ENCODE measurements around the gene UBE2G1. TPM values are rescaled to one million over a fixed set of nuclear protein-coding genes. Genes with fewer than 3 reads are reported as not detected.

The UBE2G1 gene
- polyA plus RNA-seq, 4 donors: 62.3 to 72.3 (median 65.4) TPM

GRCh38 chr17:4340914-4341615, 25.4 kb downstream of the UBE2G1 start:
- no peak for DNase-seq (ENCODE audit: low read depth in 4 of 4, low spot score in 3 of 4)

GRCh38 chr17:4334776-4335584, 31.5 kb downstream of the UBE2G1 start:
- DNase-seq (ENCODE audit: low read depth in 4 of 4, low spot score in 3 of 4): no peak

- no peak for DNase-seq (ENCODE audit: low read depth in 4 of 4, low spot score in 3 of 4)
Observed at GRCh38 chr17:4334332-4334731, 32.1 kb downstream of the UBE2G1 start.

- no peak for DNase-seq (ENCODE audit: low read depth in 4 of 4, low spot score in 3 of 4)
Observed at GRCh38 chr17:4333041-4333440, 33.4 kb downstream of the UBE2G1 start.

- DNase-seq (ENCODE audit: low read depth in 4 of 4, low spot score in 3 of 4): no peak
Observed at GRCh38 chr17:4332296-4332970, 34.0 kb downstream of the UBE2G1 start.

GRCh38 chr17:4331614-4332013, 34.9 kb downstream of the UBE2G1 start:
- no peak for DNase-seq (ENCODE audit: low read depth in 4 of 4, low spot score in 3 of 4)

- DNase-seq (ENCODE audit: low read depth in 4 of 4, low spot score in 3 of 4): no peak
Observed at GRCh38 chr17:4329838-4330237, 36.6 kb downstream of the UBE2G1 start.

GRCh38 chr17:4327606-4328005, 38.9 kb downstream of the UBE2G1 start:
- no peak for DNase-seq (ENCODE audit: low read depth in 4 of 4, low spot score in 3 of 4)

- DNase-seq (ENCODE audit: low read depth in 4 of 4, low spot score in 3 of 4): no peak
Observed at GRCh38 chr17:4326608-4327007, 39.9 kb downstream of the UBE2G1 start.

- no peak for DNase-seq (ENCODE audit: low read depth in 4 of 4, low spot score in 3 of 4)
Observed at GRCh38 chr17:4326112-4326511, 40.4 kb downstream of the UBE2G1 start.

- DNase-seq (ENCODE audit: low read depth in 4 of 4, low spot score in 3 of 4): no peak
Observed at GRCh38 chr17:4324463-4324862, 42.0 kb downstream of the UBE2G1 start.

- no peak for DNase-seq (ENCODE audit: low read depth in 4 of 4, low spot score in 3 of 4)
Observed at GRCh38 chr17:4319221-4319620, 47.3 kb downstream of the UBE2G1 start.

GRCh38 chr17:4318596-4318995, 47.9 kb downstream of the UBE2G1 start:
- no peak for DNase-seq (ENCODE audit: low read depth in 4 of 4, low spot score in 3 of 4)

- DNase-seq (ENCODE audit: low read depth in 4 of 4, low spot score in 3 of 4): no peak
Observed at GRCh38 chr17:4318186-4318585, 48.3 kb downstream of the UBE2G1 start.

GRCh38 chr17:4317610-4318009, 48.9 kb downstream of the UBE2G1 start:
- DNase-seq (ENCODE audit: low read depth in 4 of 4, low spot score in 3 of 4): peak in 1 of 4 donors; percentile 12

- no peak for DNase-seq (ENCODE audit: low read depth in 4 of 4, low spot score in 3 of 4)
Observed at GRCh38 chr17:4316648-4317047, 49.8 kb downstream of the UBE2G1 start.

- no peak for DNase-seq (ENCODE audit: low read depth in 4 of 4, low spot score in 3 of 4)
Observed at GRCh38 chr17:4314618-4315017, 51.9 kb downstream of the UBE2G1 start.

- DNase-seq (ENCODE audit: low read depth in 4 of 4, low spot score in 3 of 4): no peak
Observed at GRCh38 chr17:4314179-4314578, 52.3 kb downstream of the UBE2G1 start.

GRCh38 chr17:4313221-4314114, 53.0 kb downstream of the UBE2G1 start:
- no peak for DNase-seq (ENCODE audit: low read depth in 4 of 4, low spot score in 3 of 4)

GRCh38 chr17:4310354-4311060, 56.0 kb downstream of the UBE2G1 start:
- no peak for DNase-seq (ENCODE audit: low read depth in 4 of 4, low spot score in 3 of 4)

All from right renal pelvis (tissue), 4 donors.